Skeletal muscle cell (primary cell): Measurements from ENCODE around the gene SYT13.

Source experiments
- DNase-seq: peaks from one replicate; pipeline ENCODE4 v3.0.0-alpha.2; 2010; ENCODE audit warnings: low read depth
- H3K4me3 ChIP-seq: 2 replicates; pipeline ENCODE4 v1.5.1; 2011; ENCODE audit warnings: low read depth, mild to moderate bottlenecking, control low read depth, low read length, moderate library complexity

The SYT13 gene

DNA sequence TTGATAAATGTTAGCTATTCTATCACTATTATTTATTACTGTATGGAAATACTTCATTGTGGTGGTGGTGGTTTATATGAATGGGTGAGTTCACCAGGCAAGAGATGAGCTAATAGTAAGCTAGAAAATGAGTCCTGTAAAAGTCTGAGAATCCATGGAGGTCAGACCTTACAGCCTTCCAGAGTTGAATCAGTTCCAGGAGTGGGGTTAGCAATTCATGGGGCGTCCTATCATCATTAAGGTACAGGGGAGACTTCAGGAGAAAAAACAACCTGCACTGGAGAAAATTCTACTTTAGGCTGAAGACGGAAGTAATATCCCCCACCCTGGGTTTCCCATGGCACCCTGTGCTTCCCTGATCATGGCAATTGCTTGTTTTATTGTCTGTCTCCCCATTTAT, 6.5 kb downstream of the SYT13 start:
- no peak for DNase-seq
- H3K4me3 ChIP-seq: no peak overlapping the region

DNA sequence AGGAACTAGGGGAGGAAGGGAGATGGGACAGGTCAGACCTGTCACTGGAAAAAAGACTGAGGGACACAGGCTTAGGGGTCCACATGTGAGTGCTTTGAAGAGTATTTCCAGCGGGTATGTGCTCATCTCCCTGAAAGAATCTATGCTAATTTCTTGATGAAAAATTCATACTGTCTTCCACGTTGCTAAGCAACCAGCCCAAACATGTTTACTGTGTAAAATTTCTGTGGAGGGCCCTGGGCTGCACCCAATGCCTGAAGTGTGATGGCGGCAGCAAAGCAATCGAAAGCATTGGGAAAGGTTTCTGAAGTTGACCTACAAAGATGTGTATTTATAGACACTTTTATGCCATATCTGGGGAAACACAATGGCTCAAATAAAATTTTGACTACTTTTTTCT, 7.4 kb downstream of the SYT13 start:
- H3K4me3 ChIP-seq: no peak overlapping the region
- DNase-seq: no peak

DNA sequence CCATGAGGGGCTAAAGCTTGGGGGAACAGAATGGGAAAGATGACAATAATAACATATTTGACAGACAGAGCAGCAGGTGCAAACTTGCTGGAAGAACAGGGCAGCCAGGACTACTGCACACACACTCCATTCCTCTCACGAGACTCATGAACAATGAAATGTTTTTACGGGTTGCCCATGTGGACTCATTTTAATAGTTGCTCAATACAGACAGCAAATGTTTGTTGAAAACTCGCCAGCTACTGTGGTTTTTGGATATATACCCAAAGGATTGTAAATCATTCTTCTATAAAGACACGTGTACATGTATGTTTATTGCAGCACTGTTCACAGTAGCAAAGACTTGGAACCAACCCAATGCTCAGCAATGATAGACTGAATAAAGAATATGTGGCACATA, 10.3 kb downstream of the SYT13 start:
- DNase-seq: peak; percentile 38
- no peak overlapping the region for H3K4me3 ChIP-seq

DNA sequence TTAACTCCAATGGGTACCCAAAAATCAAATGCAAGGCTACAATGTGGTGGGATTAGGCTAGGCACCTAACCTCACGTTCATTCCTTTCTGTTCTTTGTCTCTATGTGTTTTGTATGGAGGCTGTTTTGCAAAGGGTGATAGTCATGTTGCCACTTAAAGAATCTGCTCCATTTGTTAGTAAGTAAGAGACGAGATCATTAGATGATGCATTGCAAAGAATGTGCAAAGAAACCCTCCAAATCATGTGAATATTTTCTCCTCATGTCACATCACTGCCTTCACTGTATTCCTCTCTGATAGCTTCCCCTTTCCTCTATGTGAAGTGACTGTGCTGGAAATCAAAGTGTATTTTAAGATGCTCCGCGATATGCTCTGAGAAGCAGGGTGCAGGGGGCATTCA, 11.9 kb downstream of the SYT13 start:
- no peak overlapping the region for H3K4me3 ChIP-seq
- DNase-seq: no peak

DNA sequence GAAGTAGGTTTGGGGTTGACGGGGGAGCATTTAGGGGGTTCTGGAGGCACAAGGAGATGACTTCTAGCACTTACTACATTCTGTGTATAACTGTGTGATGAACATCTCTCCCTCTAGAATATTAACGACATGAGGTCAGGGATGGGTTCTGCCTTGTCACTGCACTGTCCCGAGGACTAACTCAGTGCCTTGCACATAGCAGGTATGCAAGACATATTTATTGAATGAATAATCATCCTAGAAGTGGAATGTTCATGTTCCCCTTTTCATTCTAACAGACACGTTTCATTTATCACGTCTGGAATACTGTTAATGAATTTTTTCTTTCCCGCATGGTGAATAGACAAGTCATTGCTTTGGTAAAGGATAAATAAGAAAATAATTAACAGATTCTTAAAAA, 12.6 kb downstream of the SYT13 start:
- H3K4me3 ChIP-seq: no peak overlapping the region
- no peak for DNase-seq

DNA sequence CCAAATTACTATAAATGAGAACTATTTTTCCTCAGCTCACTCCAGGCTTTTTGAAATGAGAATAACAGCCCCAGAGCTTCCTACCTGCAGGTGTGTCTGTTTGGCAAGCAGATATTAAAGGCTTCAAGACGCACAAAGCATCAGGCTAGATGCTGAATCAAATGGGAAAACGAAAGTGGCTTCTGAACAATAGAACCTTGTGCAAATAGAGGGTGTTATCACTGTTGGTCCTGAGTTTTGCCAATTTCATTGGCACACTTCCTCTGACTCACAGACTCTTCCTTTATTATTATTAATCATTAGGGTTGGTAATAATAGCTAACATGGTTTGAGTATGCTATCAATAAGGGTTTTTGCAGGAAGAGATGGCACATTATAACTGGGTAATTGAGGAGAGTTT, 13.4 kb downstream of the SYT13 start:
- DNase-seq: no peak
- no peak overlapping the region for H3K4me3 ChIP-seq

DNA sequence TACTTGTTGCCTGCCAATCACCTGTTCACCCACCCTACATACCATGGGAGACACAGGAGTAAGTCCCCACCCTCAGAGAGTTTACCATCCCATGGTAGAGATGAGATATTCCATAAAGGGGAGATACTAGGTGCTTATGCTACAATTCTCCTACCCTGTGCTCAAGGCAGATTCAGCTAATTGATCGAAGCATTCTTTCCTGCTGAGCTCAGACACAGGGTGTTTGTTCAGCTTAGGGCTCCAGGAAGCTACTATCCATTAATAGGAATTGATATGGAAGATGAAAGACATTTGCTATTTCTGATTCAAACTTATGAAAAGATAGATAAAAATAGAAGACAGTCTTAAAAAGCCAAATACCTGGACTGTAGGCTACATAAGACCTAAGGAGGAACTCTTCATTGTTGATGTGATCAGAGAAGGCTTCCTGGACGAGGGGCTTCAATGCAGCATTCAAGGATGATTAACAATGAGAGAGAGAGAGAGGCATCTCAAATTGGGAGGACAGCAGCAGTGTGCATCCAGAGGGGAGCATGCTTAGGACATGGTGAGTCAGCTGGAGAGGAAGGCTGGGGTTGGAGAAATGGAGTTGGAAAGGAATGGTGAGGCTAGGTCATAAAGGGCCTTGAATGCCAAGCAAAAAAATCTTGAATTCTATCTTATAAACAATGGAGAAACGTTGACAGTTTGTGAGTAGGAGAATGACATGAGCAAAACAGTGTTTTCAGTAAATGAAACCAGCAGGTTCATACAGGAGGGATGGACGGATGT, 15.0 kb downstream of the SYT13 start:
- no peak for DNase-seq
- no peak overlapping the region for H3K4me3 ChIP-seq

DNA sequence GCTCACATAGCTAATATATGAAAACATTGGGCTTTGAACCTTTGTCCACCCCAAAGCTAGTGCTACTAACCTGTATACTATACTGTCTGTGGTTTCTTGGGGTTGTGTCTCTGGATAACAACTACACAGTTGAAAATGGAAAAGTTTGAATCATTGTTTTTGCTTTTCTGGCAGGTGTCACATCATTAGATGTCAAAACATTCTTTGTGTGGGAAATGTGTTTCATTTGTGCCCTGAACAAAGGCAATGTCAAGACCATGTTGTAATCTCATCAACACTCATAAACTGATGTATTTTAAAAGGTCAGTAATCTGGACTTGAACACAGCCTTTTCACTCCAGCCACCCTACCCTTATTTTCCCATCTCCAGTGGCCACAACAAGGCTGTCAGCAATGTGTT, 16.5 kb downstream of the SYT13 start:
- H3K4me3 ChIP-seq: no peak overlapping the region
- DNase-seq: no peak

DNA sequence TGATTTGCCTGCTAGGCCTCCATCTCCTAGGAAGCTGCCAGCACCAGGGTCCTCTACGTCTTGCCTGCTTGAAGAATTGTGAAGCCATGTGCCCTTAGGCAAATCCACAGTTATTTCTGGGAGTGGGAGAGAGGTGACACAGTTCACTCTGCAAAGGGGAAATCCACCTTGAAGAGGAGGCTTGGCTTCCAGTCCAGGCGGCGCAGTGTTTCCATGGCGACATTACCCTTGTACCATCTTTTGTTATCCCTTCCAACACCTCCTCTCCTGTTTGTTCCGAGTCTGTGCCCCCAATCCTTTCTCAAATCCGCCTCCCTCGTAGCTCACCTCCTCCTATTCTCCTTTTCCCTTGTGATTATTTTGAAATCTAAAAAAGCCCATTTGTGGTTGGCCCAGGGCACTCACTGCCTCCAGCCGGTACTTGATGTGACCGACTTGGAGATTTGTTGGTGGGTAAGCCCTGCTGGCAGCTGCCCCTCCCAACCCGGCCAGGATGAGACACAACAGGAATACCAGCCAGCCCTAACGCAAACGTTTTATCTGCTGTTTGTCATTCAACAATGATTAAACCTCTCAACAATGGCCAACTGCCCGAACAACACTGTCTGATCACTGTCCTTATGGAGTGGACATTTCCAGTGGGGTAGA, 18.4 kb downstream of the SYT13 start:
- H3K4me3 ChIP-seq: no peak overlapping the region
- no peak for DNase-seq

DNA sequence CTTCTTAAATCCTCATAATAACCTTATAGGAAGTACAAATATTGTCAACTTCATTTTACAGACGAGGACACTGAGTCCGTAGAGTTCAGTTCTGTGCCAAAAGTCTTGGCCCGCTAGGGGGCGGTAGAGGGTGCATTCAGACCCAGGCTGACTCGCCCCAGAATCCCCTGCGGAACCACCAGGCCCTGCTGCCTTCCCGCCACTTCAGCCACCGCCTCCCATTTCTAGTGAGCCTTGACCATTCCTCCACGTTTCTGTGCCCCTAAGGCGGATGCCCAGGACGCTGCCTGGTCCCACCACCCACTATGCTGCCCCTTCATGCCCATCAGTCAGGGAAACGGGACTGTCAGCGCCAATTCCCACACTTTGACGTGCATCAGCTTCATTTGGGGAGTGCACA, 19.1 kb downstream of the SYT13 start:
- no peak overlapping the region for H3K4me3 ChIP-seq
- DNase-seq: no peak

DNA sequence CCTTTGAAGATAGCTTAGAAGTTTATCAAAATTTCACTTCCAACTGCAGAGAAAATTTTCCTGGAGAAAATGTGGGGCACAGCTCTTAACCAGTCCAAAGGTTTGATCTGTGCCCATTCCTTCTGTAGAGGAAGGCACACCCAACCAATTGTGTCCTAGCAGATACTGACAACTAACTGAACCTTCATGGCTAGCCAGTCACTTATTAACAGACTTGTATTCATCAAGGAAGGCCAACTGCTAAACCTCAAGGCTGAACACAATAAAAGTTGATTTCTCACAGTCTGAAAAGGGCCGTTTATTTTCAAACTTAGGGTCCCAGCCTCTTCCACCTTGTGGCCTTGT, 19.5 kb downstream of the SYT13 start:
- no peak overlapping the region for H3K4me3 ChIP-seq
- DNase-seq: no peak

DNA sequence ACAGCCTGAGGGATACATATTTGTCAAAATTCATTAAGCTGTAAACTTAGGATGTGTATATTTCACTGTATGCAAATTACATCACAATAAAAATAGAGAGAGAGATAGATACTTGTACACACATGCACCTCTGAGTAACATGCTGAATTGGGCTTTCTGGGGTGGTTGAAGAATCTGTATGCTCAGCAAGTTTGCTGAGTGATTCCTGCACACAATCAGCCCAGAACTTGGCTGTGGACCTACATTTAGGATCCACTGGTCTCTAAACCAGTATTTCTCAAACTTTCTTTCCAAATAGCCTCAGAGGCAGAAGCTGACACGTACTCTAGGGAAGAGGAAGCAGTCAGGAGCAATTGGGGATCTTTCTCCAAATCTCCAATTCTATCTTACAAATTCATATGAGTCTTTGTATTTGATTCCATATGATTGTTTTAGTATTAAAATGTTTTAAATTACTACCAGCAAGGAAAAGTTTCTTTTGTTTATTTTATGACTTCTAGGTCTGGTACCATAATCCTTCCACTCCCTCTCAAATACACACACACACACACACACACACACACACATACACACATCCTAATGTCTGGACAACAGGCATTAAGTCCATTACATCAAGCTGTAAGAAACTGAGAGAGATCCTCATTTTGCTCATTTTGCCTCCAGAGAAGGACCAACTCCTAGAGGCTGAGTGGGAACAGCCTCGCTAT, 20.0 kb downstream of the SYT13 start:
- no peak for DNase-seq
- H3K4me3 ChIP-seq: no peak overlapping the region

DNA sequence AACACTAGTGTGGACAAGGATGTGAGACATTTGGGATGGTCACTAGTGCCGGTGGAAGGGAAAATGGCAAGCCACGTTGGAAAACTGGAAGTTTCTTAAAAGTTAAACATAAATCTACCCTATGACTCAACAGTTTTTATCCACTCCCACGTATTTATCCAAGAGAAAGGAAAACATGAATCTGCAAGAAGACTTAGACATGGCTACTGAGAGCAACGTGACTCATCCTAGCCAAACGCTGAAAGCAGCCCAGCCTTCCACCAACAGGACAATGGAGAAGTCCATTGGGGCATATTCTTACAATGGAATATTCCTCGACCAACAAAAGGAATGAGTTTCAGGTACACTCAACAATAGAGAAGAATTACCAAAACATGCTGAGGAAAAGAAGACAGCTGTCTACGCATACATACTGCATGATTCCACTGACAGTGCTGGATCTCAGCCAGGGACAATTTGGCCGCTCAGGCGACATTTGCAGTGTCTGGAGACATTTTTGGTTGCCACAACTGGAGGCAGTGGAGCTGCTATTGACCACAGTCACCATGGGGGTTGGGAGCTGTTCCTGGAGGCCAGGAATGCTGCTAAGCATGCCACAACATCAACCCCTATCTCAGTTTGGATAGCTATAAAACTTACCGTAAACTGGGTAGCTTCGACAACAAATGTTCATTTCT, 21.2 kb downstream of the SYT13 start:
- no peak overlapping the region for H3K4me3 ChIP-seq
- DNase-seq: peak; percentile 80

DNA sequence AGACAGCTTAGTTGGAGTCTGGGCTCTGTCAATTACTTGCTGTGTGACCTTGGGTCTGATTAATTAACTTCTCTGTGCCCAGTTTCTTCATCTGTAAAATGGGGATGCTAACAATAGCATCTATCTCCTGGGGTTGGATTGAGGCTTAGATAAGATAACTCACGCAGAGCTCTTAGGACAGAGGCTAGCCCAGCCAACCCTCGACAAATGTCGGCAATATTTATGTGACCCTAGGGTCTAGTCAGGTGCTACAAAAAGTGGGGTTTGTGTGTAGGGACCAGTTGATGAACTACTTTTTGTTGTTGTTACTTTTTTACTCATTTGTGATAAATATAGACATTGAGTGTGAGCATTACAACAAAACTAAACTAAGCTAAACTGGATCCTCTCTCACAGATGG, 22.4 kb downstream of the SYT13 start:
- no peak for DNase-seq
- H3K4me3 ChIP-seq: no peak overlapping the region

DNA sequence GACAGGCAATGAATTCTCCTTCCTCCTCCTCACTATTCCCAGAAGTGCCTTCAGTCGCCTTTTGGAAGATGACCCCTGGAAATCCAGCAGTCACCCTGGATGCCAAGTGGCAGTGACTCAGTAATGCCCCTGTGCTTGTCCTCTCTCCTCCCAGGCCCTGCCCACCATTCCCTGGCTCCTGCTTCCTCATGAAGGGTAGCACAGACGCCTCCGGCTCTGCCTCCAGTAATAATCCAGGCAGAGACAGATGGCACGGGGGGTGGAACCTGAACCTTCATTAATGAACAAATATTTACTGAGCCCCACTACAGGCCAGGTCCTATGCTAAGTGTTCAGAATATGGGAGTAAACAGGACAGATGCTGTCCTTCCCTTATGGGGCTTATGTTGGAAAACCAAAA, 23.2 kb downstream of the SYT13 start:
- H3K4me3 ChIP-seq: no peak overlapping the region
- no peak for DNase-seq

DNA sequence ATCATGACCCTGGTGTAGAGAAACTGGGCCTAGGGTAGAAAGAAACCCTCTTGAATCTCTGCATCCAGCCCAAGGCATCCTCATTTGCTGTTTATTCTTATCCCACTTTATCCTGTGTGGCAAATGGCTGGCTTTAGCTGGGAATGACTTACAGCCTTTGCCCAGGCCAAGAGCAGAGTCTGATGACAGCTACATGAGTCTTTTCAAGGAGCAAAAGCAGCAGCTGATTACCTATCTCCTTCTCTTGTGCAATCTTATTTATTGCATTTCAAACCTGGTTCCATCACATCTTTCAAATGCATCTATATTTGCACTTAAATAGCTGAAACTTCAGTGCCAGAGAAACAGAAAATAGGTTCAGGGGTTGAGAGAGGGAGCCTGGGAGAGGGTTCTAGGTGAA, 26.1 kb downstream of the SYT13 start:
- no peak overlapping the region for H3K4me3 ChIP-seq
- no peak for DNase-seq

DNA sequence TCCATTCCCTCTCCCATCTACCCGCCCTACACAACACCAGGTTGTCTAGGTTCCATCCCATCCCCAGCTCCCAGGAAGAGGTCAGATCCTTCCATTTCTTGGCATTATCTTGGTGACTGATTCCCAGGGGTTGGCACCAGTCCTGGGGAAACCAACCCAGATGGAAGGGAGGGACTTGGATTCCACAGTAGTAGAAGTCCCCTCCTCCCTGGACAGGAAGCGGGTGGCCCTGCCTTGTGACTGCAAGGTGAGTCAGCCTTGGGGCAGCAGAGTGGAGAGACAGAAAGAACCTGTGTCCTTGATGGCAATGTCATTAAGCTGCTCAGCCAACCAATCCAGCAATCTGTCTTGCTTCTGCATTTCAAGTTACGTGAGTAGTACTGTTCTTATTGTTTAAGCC, 26.5 kb downstream of the SYT13 start:
- no peak overlapping the region for H3K4me3 ChIP-seq
- DNase-seq: no peak

DNA sequence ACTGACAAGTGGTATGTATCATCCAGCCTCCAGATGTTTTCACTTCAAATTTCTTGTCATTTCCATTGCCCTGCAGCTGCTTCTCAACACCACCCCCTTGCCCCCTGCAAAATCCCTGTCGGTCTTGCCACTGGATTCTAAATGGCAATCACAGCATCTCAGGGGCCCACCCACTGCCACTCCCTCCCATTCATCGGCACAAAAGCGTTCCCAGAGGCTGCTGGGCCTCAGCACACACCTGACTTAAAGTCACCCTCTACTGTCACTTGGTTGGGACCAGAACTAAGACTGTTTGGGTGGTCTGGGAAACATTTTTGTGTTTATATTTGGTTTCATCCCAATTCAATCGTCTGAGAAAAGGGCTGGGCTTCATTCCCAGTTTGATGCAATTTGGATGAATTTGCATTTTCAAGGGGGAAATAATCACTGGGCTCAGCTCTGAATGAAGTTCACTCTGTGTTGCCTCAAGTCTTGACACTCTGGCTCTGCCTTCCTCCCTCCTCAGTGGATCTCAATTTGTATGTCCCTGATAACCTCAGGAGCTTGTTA, 27.1 kb downstream of the SYT13 start:
- DNase-seq: no peak
- no peak overlapping the region for H3K4me3 ChIP-seq

DNA sequence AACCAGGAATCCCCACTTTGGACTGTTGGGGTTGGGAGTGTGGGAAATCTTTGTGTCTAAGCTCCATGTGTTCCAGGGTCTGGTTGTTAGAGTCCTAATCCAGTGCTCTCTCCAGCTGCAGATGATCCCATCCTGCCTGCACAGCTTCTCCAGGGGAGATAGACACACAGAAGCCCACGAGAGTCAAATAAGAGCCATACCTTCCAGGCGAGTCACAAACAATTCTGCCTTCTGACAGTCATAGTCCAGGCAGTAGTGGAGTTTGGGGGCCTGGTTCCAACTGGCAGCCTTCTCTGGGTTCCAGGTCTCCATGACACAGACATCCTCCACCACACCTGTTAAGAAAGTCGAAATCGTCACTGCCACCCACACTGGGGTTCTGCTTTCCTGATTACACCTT, 32.1 kb downstream of the SYT13 start:
- no peak for DNase-seq
- no peak overlapping the region for H3K4me3 ChIP-seq

DNA sequence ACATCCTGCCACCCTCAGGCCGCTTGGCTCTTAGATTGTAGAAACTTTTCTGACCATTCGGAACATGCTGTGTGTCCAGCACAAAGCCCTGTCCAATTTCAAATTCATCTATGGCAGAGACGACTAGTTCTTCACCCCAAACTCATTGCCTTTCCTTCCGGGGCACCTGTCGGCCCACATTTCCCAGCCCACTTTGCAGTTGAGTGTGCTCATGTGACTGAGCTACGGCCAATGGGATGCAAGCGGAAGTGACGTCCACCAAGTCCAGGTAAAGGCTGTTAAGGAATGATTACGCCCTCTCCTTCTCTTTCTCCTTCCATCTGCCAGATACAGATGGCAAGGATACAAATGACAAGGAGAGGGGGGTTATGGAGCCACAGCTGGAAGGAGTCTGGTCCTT, 32.5 kb downstream of the SYT13 start:
- no peak overlapping the region for H3K4me3 ChIP-seq
- no peak for DNase-seq
